ENCODE measurements around the gene PSMB10.

Gene PSMB10

DNA sequence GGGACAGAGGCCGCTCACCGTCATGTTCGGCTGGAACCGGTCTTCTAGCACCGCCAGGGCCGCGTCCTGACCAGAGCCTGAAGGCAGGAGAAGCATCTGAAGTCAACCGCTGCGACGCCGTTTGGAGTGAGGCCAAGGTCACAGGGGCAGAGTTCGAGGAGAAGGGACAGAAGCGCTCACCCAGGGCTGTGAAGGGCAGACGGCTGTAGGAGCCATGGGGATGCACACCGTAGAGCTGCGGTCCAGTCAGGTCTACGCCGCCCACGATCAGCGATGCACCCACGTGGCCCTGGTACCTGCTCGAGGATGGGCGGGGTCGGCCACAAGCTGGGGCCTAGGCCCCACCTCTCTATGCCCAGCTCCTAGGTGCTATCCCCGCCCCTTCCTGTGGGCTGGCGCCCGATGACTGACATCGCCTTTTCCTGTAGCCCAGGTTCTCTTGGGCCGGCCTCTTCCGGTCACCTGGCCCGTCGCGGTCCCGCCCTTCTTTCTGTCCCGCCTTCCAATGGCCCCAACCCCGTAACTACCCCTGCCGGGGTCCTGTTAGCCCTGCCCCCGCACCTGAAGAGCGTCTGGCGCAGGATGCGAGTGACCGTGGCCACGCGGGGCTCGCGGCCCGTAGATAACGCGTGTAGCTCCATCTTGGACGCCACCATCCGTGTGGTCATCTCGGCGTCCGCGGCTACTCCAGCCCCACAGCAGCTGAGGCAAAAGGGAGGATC, 1.1 kb downstream of the PSMB10 start:
- TF ChIP-seq, protein P1, sequence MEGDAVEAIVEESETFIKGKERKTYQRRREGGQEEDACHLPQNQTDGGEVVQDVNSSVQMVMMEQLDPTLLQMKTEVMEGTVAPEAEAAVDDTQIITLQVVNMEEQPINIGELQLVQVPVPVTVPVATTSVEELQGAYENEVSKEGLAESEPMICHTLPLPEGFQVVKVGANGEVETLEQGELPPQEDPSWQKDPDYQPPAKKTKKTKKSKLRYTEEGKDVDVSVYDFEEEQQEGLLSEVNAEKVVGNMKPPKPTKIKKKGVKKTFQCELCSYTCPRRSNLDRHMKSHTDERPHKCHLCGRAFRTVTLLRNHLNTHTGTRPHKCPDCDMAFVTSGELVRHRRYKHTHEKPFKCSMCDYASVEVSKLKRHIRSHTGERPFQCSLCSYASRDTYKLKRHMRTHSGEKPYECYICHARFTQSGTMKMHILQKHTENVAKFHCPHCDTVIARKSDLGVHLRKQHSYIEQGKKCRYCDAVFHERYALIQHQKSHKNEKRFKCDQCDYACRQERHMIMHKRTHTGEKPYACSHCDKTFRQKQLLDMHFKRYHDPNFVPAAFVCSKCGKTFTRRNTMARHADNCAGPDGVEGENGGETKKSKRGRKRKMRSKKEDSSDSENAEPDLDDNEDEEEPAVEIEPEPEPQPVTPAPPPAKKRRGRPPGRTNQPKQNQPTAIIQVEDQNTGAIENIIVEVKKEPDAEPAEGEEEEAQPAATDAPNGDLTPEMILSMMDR (IDR thresholded peaks at IDR 0.05; ENCODE audit: extremely low read depth, insufficient read depth, missing control alignments) = no peak
- in situ Hi-C loops (cut with MboI; ENCODE audit: low pct_unique_long_range_greater_than_20kb, low sequenced_read_pairs, unreplicated experiment) = no loop called here
- peak; percentile 99 for DNase-seq (ENCODE audit: low spot score)

DNA sequence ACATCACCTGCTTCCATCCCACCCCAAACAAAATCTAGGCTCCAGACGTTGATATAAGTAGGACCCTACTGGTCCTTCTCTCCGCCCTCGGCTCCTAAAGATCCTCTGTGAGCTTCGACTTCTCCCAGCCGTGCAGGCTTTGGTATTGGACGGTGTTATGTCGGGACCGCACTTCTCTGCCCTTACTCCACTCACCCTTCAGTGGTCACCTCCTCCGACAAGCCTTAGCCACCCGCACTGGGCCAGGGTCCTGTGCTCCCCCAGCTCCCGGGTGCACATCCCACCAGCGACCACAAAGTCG, 1.6 kb downstream of the PSMB10 start:
- DNase-seq (ENCODE audit: low spot score) = no peak
- TF ChIP-seq, protein P1 (IDR thresholded peaks at IDR 0.05; ENCODE audit: extremely low read depth, insufficient read depth, missing control alignments) = no peak
- in situ Hi-C loops (cut with MboI; ENCODE audit: low pct_unique_long_range_greater_than_20kb, low sequenced_read_pairs, unreplicated experiment) = no loop called here

DNA sequence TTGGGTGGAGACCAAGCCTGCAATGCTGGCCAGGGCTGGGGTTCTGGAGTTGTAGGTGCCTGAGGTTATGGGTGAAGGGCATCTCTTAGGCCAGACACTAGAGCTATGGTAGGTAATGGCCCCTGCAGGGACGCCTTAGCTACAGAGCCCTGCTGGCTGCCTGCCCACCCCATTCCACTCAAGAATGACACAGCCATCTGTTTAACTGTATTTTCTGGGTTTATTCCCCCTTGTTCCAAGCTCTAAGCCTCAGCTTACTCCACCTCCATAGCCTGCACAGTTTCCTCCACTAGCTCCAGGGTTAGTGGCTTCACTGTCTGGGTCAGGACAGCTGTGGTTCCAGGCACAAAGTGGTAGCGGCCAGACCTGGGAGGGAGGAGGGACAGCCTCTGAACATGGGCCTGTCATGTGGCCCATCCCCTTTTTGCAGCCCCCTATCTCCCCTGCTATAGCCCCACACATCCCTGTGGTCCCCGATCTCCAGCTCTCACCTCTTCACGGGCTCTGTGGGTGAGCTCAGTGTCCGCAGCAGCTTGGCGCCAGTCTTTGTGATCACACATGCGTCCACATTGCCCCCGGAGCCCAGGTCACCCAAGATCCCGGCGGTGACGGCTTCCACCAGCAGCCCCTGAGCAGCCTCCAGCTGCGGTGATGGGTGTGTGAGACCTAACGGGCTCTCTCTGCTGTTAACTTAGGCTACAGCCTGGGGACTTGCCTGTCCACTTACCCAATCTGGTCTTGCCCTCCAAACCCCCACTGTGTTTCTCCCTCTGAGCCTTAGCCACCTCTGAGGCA, 2.1 kb downstream of the PSMB10 start:
- in situ Hi-C loops (cut with MboI; ENCODE audit: low pct_unique_long_range_greater_than_20kb, low sequenced_read_pairs, unreplicated experiment) = no loop called here
- DNase-seq (ENCODE audit: low spot score) = no peak
- TF ChIP-seq, protein P1 (IDR thresholded peaks at IDR 0.05; ENCODE audit: extremely low read depth, insufficient read depth, missing control alignments) = no peak

GRCh38 chr16:67933805-67934204, 2.8 kb downstream of the PSMB10 start:
- DNase-seq (ENCODE audit: low spot score) = no peak
- in situ Hi-C loops (cut with MboI; ENCODE audit: low pct_unique_long_range_greater_than_20kb, low sequenced_read_pairs, unreplicated experiment) = no loop called here
- TF ChIP-seq, protein P1 (IDR thresholded peaks at IDR 0.05; ENCODE audit: extremely low read depth, insufficient read depth, missing control alignments) = no peak

GRCh38 chr16:67932462-67932840, 4.2 kb downstream of the PSMB10 start:
- in situ Hi-C loops (cut with MboI; ENCODE audit: low pct_unique_long_range_greater_than_20kb, low sequenced_read_pairs, unreplicated experiment) = no loop called here
- TF ChIP-seq, protein P1 (IDR thresholded peaks at IDR 0.05; ENCODE audit: extremely low read depth, insufficient read depth, missing control alignments) = no peak

GRCh38 chr16:67931712-67932461, 4.8 kb downstream of the PSMB10 start, which contains the start of gene CTRL:
Gene CTRL, minus strand, starts transcription at chr16:67931862. Its CDS starts 10 bp downstream, at chr16:67931852.
- in situ Hi-C loops (cut with MboI; ENCODE audit: low pct_unique_long_range_greater_than_20kb, low sequenced_read_pairs, unreplicated experiment) = no loop called here
- TF ChIP-seq, protein P1 (IDR thresholded peaks at IDR 0.05; ENCODE audit: extremely low read depth, insufficient read depth, missing control alignments) = no peak
- DNase-seq (ENCODE audit: low spot score) = no peak

More at GRCh38 chr16:67932462-67932840, 4.2 kb downstream of the PSMB10 start:
- DNase-seq (ENCODE audit: low spot score) = no peak

All from GM13977 (cell line).